HEK293 (cell line): ENCODE results near the gene BORCS6.

Source experiments
- KLF16 ChIP-seq: fragments of 450-650 bp; formaldehyde crosslinking; IDR thresholded peaks from 2 replicates; pipeline ENCODE4 v1.5.1; 2017; ENCODE audit warnings: missing biosample characterization, missing genetic modification characterization
- TF ChIP-seq, protein P1 (sequence below): fragments of 450-650 bp; formaldehyde crosslinking; IDR thresholded peaks from 2 replicates; pipeline ENCODE4 v1.5.1; 2016; ENCODE audit warnings: missing biosample characterization, missing genetic modification characterization

DNA sequence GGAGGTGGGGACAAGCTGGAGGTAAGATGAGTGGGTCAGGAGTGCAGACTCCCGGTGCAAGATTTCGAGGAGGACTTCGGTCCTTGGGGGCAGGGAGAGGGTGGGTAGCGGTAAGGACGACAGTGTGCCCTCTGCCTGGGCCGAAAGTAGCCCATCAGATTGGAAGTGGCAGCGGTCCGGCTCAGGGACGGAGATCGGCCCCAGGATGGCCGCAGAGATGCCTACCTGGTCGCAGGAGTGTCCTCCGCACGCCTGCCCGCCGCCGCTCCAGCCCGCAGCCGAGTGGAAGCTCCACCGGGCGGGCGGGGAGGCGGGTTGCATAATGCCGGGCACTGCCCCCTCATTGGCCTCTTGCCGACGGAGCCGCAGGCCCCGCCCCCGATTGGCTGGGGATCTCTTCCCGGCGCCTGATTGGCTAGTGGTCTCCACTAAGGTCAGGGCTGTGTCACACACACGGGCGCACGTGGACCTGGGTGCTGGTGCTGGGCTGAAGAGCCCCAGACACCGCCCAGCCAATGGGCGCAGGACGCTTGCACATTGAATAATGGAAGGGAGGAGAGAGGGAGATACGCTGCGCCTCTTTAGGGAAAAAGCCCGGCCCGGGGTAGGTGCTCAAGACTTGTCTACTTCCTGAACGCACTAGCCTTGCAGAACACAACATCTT is 37.7 kb downstream of the BORCS6 start, which contains the start of gene PER1:
- TF ChIP-seq, protein P1, sequence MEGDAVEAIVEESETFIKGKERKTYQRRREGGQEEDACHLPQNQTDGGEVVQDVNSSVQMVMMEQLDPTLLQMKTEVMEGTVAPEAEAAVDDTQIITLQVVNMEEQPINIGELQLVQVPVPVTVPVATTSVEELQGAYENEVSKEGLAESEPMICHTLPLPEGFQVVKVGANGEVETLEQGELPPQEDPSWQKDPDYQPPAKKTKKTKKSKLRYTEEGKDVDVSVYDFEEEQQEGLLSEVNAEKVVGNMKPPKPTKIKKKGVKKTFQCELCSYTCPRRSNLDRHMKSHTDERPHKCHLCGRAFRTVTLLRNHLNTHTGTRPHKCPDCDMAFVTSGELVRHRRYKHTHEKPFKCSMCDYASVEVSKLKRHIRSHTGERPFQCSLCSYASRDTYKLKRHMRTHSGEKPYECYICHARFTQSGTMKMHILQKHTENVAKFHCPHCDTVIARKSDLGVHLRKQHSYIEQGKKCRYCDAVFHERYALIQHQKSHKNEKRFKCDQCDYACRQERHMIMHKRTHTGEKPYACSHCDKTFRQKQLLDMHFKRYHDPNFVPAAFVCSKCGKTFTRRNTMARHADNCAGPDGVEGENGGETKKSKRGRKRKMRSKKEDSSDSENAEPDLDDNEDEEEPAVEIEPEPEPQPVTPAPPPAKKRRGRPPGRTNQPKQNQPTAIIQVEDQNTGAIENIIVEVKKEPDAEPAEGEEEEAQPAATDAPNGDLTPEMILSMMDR = no peak
- TF ChIP-seq KLF16 (tag by site-specific recombination) = peak; percentile 52; the same call in 1 of the 2 replicates
